ENCODE measurements around the gene SYNRG. TPM values are rescaled to one million over a fixed set of nuclear protein-coding genes. Genes with fewer than 3 reads are reported as not detected.

The SYNRG gene
- polyA plus RNA-seq, 2 of the 4 experiments (the other 2 are of a cell fraction) = 13.1 to 17.4 TPM

GRCh38 chr17:37643118-37643766 is 34.0 kb upstream of the SYNRG start, which contains the start of gene DDX52 (continued):
- no peak for TF ChIP-seq FOXS1 (CRISPR knock-in tag; IDR thresholded peaks at IDR 0.05)
- TF ChIP-seq KDM1A (IDR thresholded peaks at IDR 0.05; ENCODE audit: low read depth) = no peak
- TF ChIP-seq PHF8 (IDR thresholded peaks at IDR 0.05; ENCODE audit: borderline replicate concordance, low read depth) = peak; percentile 88; the same call in 1 of the 2 replicates
- TF ChIP-seq JUN (IDR thresholded peaks at IDR 0.05) = peak; percentile 52 to 83; a peak in 4 of 5 replicates
- TF ChIP-seq ZC3H11A (IDR thresholded peaks at IDR 0.05) = no peak
- peak; percentile 31; the same call in 1 of the 2 replicates for TF ChIP-seq MYC (IDR thresholded peaks at IDR 0.05; ENCODE audit: borderline replicate concordance, low read length)
- TF ChIP-seq EHF (CRISPR knock-in tag; IDR thresholded peaks at IDR 0.05) = no peak
- peak; percentile 42 to 82; a peak in 3 of 4 replicates for TF ChIP-seq CEBPB (IDR thresholded peaks at IDR 0.05)
- TF ChIP-seq, protein P1, sequence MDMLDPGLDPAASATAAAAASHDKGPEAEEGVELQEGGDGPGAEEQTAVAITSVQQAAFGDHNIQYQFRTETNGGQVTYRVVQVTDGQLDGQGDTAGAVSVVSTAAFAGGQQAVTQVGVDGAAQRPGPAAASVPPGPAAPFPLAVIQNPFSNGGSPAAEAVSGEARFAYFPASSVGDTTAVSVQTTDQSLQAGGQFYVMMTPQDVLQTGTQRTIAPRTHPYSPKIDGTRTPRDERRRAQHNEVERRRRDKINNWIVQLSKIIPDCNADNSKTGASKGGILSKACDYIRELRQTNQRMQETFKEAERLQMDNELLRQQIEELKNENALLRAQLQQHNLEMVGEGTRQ (IDR thresholded peaks at IDR 0.05) = no peak
- no peak for TF ChIP-seq BHLHE40 (IDR thresholded peaks at IDR 0.05; ENCODE audit: low read depth, low read length)
- TF ChIP-seq EHMT2 (IDR thresholded peaks at IDR 0.05; ENCODE audit: low read depth) = no peak

GRCh38 chr17:37642681-37643080 is 33.5 kb upstream of the SYNRG start:
- DNase-seq (ENCODE audit: low read depth in 1 of 2, low spot score in 1 of 2) (peak; percentile 31 to 40), FAIRE-seq (no peak), ATAC-seq (peak in 1 of 2 experiments; percentile 59; a peak in 3 of 6 replicates)
- H3K9me3 ChIP-seq = no peaks in the 10 kb centered on the region
- no peak for TF ChIP-seq FOSL2 (IDR thresholded peaks at IDR 0.05)
- TF ChIP-seq FOSL2 (CRISPR knock-in tag; IDR thresholded peaks at IDR 0.05) = no peak
- no peak for TF ChIP-seq HEYL (CRISPR knock-in tag; IDR thresholded peaks at IDR 0.05)
- TF ChIP-seq MAZ (IDR thresholded peaks at IDR 0.05; ENCODE audit: borderline replicate concordance, low read depth, low read length) = no peak
- TF ChIP-seq CTCF (IDR thresholded peaks at IDR 0.05) = no peak
- TF ChIP-seq SMC3 (IDR thresholded peaks at IDR 0.05) = no peak
- TF ChIP-seq NPAS2 (CRISPR knock-in tag; IDR thresholded peaks at IDR 0.05; ENCODE audit: borderline replicate concordance) = no peak
- no peak for TF ChIP-seq CBX8 (IDR thresholded peaks at IDR 0.05)
- no peak for TF ChIP-seq RARB (CRISPR knock-in tag; IDR thresholded peaks at IDR 0.05)
- TF ChIP-seq FOSB (CRISPR knock-in tag; IDR thresholded peaks at IDR 0.05) = no peak
- no peak for TF ChIP-seq JUNB (IDR thresholded peaks at IDR 0.05)
- no peak for TF ChIP-seq FOXS1 (CRISPR knock-in tag; IDR thresholded peaks at IDR 0.05)
- TF ChIP-seq MAFK (IDR thresholded peaks at IDR 0.05; ENCODE audit: partially characterized antibody) = no peak
- no peak for TF ChIP-seq KDM5A (IDR thresholded peaks at IDR 0.05)
- TF ChIP-seq EHF (CRISPR knock-in tag; IDR thresholded peaks at IDR 0.05) = no peak
- TF ChIP-seq EP300 (IDR thresholded peaks at IDR 0.05) = no peak
- TF ChIP-seq NR3C1 (IDR thresholded peaks at IDR 0.05) = no peak
- no peak for TF ChIP-seq RAD21 (conservative IDR thresholded peaks at IDR 0.05 in 1 of 2, IDR thresholded peaks at IDR 0.05 in 1 of 2)
- TF ChIP-seq HMGXB4 (CRISPR knock-in tag; IDR thresholded peaks at IDR 0.05; ENCODE audit: borderline replicate concordance) = no peak
- TF ChIP-seq ELK1 (IDR thresholded peaks at IDR 0.05; ENCODE audit: low read depth, low read length) = no peak
- POLR2A ChIA-PET = no interaction called here
- 5% methylated on average over 7 of the region's 7 CpGs for WGBS (ENCODE audit: missing lambda C conversion rate)
- H3K27ac ChIP-seq = peak overlapping the region; percentile 86 to 92
- peak overlapping the region; percentile 74 for H3K4me3 ChIP-seq
- peak overlapping the region; percentile 88 for H3K4me2 ChIP-seq
- CTCF ChIA-PET = interaction anchor here (1.0 to 10.1 kb wide), 8 partner anchors 8 to 203 kb away, joined by 3 to 153 read pairs (median 4); partner anchors contain the start of gene HNF1B
- peaks cover 24% of the 10 kb centered on the region; the same call in 2 of the 3 replicates for H3K4me1 ChIP-seq

Data from A549 (cell line).